GM12873 (cell line): Measurements from ENCODE around the gene DYNC1I1.

Experiments used
- CTCF ChIP-seq: IDR thresholded peaks from 2 replicates; pipeline ENCODE4 v1.5.1; 2012; ENCODE audit warnings: low read depth, mild to moderate bottlenecking, moderate library complexity, low read length, control low read depth; ENCODE audit not compliant: insufficient read depth; ENCODE audit errors: missing control alignments

DYNC1I1 gene

GRCh38 chr7:95776561-95777185, 4.3 kb downstream of the DYNC1I1 start:
- TF ChIP-seq CTCF = no peak

GRCh38 chr7:95777269-95777668, 4.9 kb downstream of the DYNC1I1 start:
- TF ChIP-seq CTCF = no peak

- TF ChIP-seq CTCF = no peak
These were observed 8.3 kb downstream of the DYNC1I1 start for GRCh38 chr7:95780665-95781064.

GRCh38 chr7:95781961-95782586, 9.7 kb downstream of the DYNC1I1 start:
- no peak for TF ChIP-seq CTCF

- TF ChIP-seq CTCF = no peak
These were observed 12.4 kb downstream of the DYNC1I1 start for GRCh38 chr7:95784796-95785195.

- no peak for TF ChIP-seq CTCF
These were observed 15.9 kb downstream of the DYNC1I1 start for GRCh38 chr7:95788258-95788657.

GRCh38 chr7:95788884-95789283, 16.5 kb downstream of the DYNC1I1 start:
- no peak for TF ChIP-seq CTCF

- no peak for TF ChIP-seq CTCF
These were observed 21.3 kb downstream of the DYNC1I1 start for GRCh38 chr7:95793658-95794057.
